Measurements from ENCODE around the gene CDKN2D. TPM values are rescaled to one million over a fixed set of nuclear protein-coding genes. Genes with fewer than 3 reads are reported as not detected.

Gene CDKN2D
- 10 to 100 TPM in 3 of 4 donors, 1 to 10 TPM in 1; 4.4 to 19.0 (median 14.2) TPM for polyA plus RNA-seq
- long read RNA-seq, donor 1 = 0 reads
- long read RNA-seq, donor 2, partial matches to known transcripts = 0 of 5 reads
- long read RNA-seq, donor 2, other reads (novel, unspliced or antisense) = 0 of 5 reads
- long read RNA-seq, donor 3, transcript CDKN2D-202 (2 exons, 1,422 nt) = major isoform, 5 of 5 reads
- long read RNA-seq, donor 3, partial matches to known transcripts = 0 of 5 reads
- long read RNA-seq, donor 3, other reads (novel, unspliced or antisense) = 0 of 5 reads
- long read RNA-seq, donor 4 = 0 reads
- long read RNA-seq, donor 5 = 0 reads
- long read RNA-seq, donor 6, partial matches to known transcripts = 0 of 2 reads
- long read RNA-seq, donor 6, other reads (novel, unspliced or antisense) = 0 of 2 reads
- long read RNA-seq, donor 7, transcript CDKN2D-202 (2 exons, 1,422 nt) = major isoform, 32 of 38 reads
- long read RNA-seq, donor 7, transcript CDKN2D-201 (3 exons, 1,086 nt) = minor isoform, 6 of 38 reads
- long read RNA-seq, donor 7, partial matches to known transcripts = 0 of 38 reads
- long read RNA-seq, donor 7, other reads (novel, unspliced or antisense) = 0 of 38 reads
- long read RNA-seq, donor 8, partial matches to known transcripts = 0 of 2 reads
- long read RNA-seq, donor 8, other reads (novel, unspliced or antisense) = 0 of 2 reads
- long read RNA-seq, donor 9 = 0 reads
- long read RNA-seq, donor 10, transcript CDKN2D-202 (2 exons, 1,422 nt) = major isoform, 14 of 17 reads
- long read RNA-seq, donor 10, partial matches to known transcripts = 0 of 17 reads
- long read RNA-seq, donor 10, other reads (novel, unspliced or antisense) = 0 of 17 reads

DNA sequence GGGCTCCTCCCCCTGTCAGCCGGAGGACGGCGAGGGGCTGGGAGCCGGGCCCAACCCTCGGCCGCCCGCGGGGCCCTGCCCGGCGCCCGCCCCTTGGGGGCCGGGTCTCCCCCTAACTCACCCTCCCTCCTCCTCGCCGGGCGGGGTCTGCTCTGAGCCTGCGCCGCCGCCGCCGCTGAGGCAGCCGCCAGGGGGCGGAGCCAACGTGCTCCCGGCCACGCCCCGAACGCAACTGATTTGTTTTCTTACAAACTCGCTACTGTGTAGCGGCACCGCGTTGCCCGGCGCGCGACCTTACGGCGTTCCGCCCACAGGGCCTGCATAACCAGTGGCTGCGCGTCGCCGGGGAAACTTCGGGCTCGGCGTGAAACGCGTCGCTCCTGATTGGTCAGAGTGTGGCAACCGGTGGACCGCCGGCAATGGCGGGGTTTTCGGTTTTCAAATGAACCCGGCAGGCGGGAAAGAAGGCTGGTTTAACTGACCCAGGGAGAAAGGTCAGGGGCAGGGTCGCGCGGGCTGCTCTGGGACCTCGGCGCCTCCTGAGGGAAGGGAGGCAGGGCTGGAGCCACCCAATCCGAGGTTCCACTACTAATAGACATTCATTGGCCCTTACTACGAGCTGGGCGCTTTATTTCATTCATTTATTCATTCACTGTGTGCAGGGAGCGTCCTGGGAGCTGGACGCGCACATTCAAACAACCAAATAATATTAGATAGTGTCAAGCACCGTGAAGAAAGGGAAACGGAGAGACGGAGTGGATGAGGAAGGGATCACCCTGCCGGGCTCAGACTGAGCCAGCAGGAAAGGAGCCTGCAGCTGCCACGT, at the start of gene CDKN2D:
TSS of gene CDKN2D (minus strand) at position 154 of the 826 bp plus-strand sequence. CDS start 326 bp downstream, outside the sequence.
- peak within 1 kb of the TSS; percentile 58 to 69 (median 60) for H3K4me3 ChIP-seq (ENCODE audit: low read depth in 1 of 3, low read length in 3 of 3)
- no peak for FAIRE-seq

DNA sequence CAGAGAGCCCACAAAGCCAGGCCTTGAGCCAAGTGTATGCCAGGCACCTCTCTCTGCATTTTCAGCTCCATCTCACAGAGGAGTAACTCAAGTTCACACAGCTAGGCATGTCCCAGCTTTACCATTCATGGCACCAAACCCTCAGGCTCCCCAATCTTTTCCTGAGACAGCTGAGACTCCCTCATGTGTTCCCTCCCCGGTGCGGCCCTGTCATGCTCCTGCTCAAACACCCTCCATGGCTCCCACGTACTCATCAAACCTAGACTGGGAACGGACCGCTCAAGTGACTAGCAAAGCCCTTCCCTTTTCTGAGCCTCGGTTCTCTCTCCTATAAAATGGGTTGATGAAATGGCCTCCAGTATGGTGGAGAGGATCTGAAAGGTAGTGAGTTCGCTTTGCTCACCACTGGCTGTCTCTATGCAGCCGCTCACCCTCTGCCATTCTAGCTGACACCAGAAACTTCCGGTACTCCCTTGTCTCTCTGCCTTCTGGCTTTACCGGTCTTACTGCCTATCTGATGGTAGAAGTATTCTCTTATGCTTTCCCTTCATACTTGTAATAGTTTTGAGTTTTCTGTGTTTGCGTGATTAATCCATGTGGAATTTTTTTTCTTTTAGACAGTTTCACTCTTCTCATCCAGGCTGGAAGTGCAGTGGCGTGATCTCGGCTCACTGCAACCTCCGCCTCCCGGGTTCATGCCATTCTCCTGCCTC, 48.8 kb upstream of the CDKN2D start:
- Histone ChIP-seq H3K4me3 (ENCODE audit: low read depth in 1 of 3, low read length in 3 of 3) (no peak overlapping the region), H3K4me1 (ENCODE audit: control insufficient read depth in 3 of 3, insufficient read depth in 2 of 3, low read depth in 1 of 3, low read length in 2 of 3) (no peaks in the 10 kb centered on the region), H3K27ac (ENCODE audit: low read depth in 1 of 3, low read length in 2 of 3) (no peak overlapping the region), H3K27me3 (ENCODE audit: control insufficient read depth in 3 of 3, insufficient read depth in 3 of 3, low read length in 3 of 3) (no peaks in the 10 kb centered on the region), H3K36me3 (ENCODE audit: control insufficient read depth in 3 of 3, insufficient read depth in 2 of 3, low read depth in 1 of 3, low read length in 3 of 3) (peaks cover 0 to 5% (median 0%) of the 10 kb centered on the region in 3 donors), H3K9me3 (ENCODE audit: control insufficient read depth in 2 of 2, insufficient read depth in 1 of 2, low read depth in 1 of 2, low read length in 1 of 2) (no peaks in the 10 kb centered on the region)
- 87 to 92% (median 88%) methylated on average over 15 of the region's 15 CpGs for WGBS, 3 donors
- FAIRE-seq (no peak), DNase-seq (no peak)

More for the DNA sequence above, at the start of gene CDKN2D:
- WGBS, 3 donors = 0 to 1% (median 0%) methylated on average over 47 to 71 of the region's 71 CpGs
- no peaks in the 10 kb centered on the region for H3K9me3 ChIP-seq (ENCODE audit: control insufficient read depth in 2 of 2, insufficient read depth in 1 of 2, low read depth in 1 of 2, low read length in 1 of 2)
- peaks cover 2 to 29% (median 5%) of the 10 kb centered on the region in 3 donors for H3K4me1 ChIP-seq (ENCODE audit: control insufficient read depth in 3 of 3, insufficient read depth in 2 of 3, low read depth in 1 of 3, low read length in 2 of 3)
- DNase-seq = peak; percentile 99 to 100
- H3K36me3 ChIP-seq (ENCODE audit: control insufficient read depth in 3 of 3, insufficient read depth in 2 of 3, low read depth in 1 of 3, low read length in 3 of 3) = peaks cover 0 to 17% (median 0%) of the 10 kb centered on the region in 3 donors
- peak within 1 kb of the TSS; percentile 62 to 87 (median 80) for H3K27ac ChIP-seq (ENCODE audit: low read depth in 1 of 3, low read length in 2 of 3)
- no peaks in the 10 kb centered on the region for H3K27me3 ChIP-seq (ENCODE audit: control insufficient read depth in 3 of 3, insufficient read depth in 3 of 3, low read length in 3 of 3)

DNA sequence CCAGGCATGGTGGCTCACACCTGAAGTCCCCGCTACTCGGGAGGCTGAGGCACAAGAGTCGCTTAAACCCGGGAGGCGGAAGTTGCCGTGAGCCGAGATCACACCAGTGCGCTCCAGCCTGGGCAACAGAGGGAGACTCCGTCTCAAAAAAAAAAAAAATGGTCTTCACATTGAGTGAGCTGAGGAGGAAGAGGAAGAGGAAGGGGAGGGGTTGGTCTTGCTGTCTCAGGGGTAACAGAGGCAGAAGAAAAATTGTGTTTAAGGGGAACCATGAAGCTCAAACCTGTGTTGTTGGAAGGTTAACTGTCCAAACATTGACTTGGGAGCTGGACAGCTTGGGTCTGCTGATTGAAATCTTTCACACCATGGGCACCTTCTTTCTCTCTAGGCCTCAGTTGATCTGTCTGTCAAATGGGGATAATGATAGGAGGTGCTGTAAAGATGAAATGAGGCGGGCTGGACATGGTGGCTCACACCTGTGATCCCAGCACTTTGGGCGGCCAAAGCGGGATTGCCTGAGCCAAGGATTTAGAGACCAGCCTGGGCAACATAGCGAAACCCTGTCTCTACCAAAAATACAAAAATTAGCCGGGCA, 46.7 kb upstream of the CDKN2D start:
- DNase-seq (no peak), FAIRE-seq (no peak)
- Histone ChIP-seq H3K36me3 (ENCODE audit: control insufficient read depth in 3 of 3, insufficient read depth in 2 of 3, low read depth in 1 of 3, low read length in 3 of 3) (peaks cover 0 to 4% (median 0%) of the 10 kb centered on the region in 3 donors), H3K27me3 (ENCODE audit: control insufficient read depth in 3 of 3, insufficient read depth in 3 of 3, low read length in 3 of 3) (no peaks in the 10 kb centered on the region), H3K4me1 (ENCODE audit: control insufficient read depth in 3 of 3, insufficient read depth in 2 of 3, low read depth in 1 of 3, low read length in 2 of 3) (no peaks in the 10 kb centered on the region), H3K4me3 (ENCODE audit: low read depth in 1 of 3, low read length in 3 of 3) (no peak overlapping the region), H3K9me3 (ENCODE audit: control insufficient read depth in 2 of 2, insufficient read depth in 1 of 2, low read depth in 1 of 2, low read length in 1 of 2) (no peaks in the 10 kb centered on the region), H3K27ac (ENCODE audit: low read depth in 1 of 3, low read length in 2 of 3) (no peak overlapping the region)
- WGBS, 3 donors = 90 to 93% (median 90%) methylated on average over 14 of the region's 14 CpGs

DNA sequence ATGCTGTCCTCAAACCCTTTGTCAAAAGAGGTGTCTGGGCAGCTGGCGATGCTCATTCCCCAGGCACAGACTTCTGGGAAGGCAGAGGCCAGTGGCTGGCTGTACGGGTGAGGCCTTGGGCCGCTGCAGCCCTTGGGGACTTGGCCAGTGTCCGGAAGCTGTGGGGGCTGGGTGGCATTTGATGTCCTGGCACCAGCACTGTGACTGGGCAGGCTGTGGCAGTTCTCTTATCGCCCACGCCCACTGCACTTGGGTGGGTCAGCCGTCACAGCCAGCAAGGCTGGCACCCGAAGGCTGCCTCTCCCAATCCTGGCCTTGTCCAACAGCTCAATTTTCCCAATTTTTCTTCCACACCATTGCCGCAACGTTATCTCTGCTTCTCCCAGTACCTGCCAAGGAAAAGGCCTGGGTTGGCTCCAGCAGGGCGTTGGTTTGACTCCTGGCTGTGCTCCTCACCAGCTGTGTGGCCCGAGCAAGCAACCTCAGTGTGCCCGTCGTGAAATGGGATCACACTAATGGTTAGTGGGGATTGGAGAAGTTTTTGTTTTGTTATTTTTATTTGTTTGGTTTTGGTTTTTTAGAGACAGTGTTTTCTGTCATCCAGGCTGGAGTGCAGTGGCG, 43.8 kb upstream of the CDKN2D start:
- Histone ChIP-seq H3K9me3 (ENCODE audit: control insufficient read depth in 2 of 2, insufficient read depth in 1 of 2, low read depth in 1 of 2, low read length in 1 of 2) (no peaks in the 10 kb centered on the region), H3K27ac (ENCODE audit: low read depth in 1 of 3, low read length in 2 of 3) (no peak overlapping the region), H3K4me1 (ENCODE audit: control insufficient read depth in 3 of 3, insufficient read depth in 2 of 3, low read depth in 1 of 3, low read length in 2 of 3) (no peaks in the 10 kb centered on the region), H3K27me3 (ENCODE audit: control insufficient read depth in 3 of 3, insufficient read depth in 3 of 3, low read length in 3 of 3) (no peaks in the 10 kb centered on the region), H3K4me3 (ENCODE audit: low read depth in 1 of 3, low read length in 3 of 3) (no peak overlapping the region), H3K36me3 (ENCODE audit: control insufficient read depth in 3 of 3, insufficient read depth in 2 of 3, low read depth in 1 of 3, low read length in 3 of 3) (peaks cover 0 to 4% (median 0%) of the 10 kb centered on the region in 3 donors)
- DNase-seq (peak in 1 of 2 donors; percentile 44), FAIRE-seq (no peak)
- 20 to 62% (median 39%) methylated on average over 15 of the region's 15 CpGs for WGBS, 3 donors

DNA sequence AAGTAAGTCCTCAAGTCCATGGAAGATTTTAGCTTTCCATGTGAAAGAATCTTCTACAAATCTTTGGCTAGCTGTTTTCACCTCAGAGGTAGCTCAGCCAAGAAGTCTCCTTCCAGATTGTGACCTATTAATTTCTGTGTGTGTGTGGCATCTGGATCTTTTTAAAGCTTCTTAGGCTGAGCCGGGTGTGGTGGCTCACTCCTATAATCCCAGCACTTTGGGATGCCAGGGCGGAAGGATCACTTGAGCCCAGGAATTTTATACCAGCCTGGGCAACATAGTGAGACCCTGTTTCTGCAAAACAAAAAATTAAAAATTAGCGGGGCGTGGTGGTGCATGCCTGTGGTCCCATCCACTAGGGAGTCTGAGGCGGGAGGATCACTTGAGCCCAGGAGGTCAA, 43.1 kb upstream of the CDKN2D start:
- no peaks in the 10 kb centered on the region for H3K27me3 ChIP-seq (ENCODE audit: control insufficient read depth in 3 of 3, insufficient read depth in 3 of 3, low read length in 3 of 3)
- H3K9me3 ChIP-seq (ENCODE audit: control insufficient read depth in 2 of 2, insufficient read depth in 1 of 2, low read depth in 1 of 2, low read length in 1 of 2) = no peaks in the 10 kb centered on the region
- H3K4me1 ChIP-seq (ENCODE audit: control insufficient read depth in 3 of 3, insufficient read depth in 2 of 3, low read depth in 1 of 3, low read length in 2 of 3) = no peaks in the 10 kb centered on the region
- FAIRE-seq (no peak), DNase-seq (no peak)
- WGBS, 3 donors = 83 to 89% (median 86%) methylated on average over 5 of the region's 5 CpGs
- H3K36me3 ChIP-seq (ENCODE audit: control insufficient read depth in 3 of 3, insufficient read depth in 2 of 3, low read depth in 1 of 3, low read length in 3 of 3) = peaks cover 0 to 4% (median 0%) of the 10 kb centered on the region in 3 donors
- no peak overlapping the region for H3K27ac ChIP-seq (ENCODE audit: low read depth in 1 of 3, low read length in 2 of 3)
- H3K4me3 ChIP-seq (ENCODE audit: low read depth in 1 of 3, low read length in 3 of 3) = no peak overlapping the region

DNA sequence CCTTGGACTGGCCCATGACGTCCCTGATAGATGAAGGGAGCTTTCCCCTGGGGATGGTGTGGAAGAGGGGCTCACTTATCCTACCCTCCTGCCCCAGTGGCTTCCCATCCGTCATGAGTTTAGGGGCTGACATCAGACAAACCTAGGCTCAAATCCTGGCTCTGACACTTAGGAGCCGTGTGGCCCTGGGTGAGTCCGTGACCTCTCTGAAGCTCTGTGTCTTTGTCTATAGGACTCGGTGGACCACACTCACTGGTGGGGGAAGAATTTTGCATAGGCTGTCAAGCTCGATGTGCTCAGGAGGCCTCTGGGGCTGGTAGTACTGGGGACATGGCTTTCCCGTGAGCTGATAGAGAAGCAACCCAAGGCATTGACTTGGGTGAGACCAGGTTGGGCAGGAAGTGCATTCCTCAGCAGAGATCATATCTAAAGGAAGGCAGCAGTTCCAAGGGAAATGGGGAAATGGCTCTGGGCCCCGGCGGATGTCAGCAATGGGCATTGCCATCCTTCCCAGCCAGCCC, 35.7 kb upstream of the CDKN2D start:
- 67 to 75% (median 69%) methylated on average over 9 of the region's 9 CpGs for WGBS, 3 donors

More for the DNA sequence above, 35.7 kb upstream of the CDKN2D start:
- peaks cover 0 to 21% (median 0%) of the 10 kb centered on the region in 3 donors for H3K27me3 ChIP-seq (ENCODE audit: control insufficient read depth in 3 of 3, insufficient read depth in 3 of 3, low read length in 3 of 3)
- DNase-seq (no peak), FAIRE-seq (no peak)
- H3K27ac ChIP-seq (ENCODE audit: low read depth in 1 of 3, low read length in 2 of 3) = peak overlapping the region in 2 of 3 donors; percentile 62 to 98
- H3K36me3 ChIP-seq (ENCODE audit: control insufficient read depth in 3 of 3, insufficient read depth in 2 of 3, low read depth in 1 of 3, low read length in 3 of 3) = no peaks in the 10 kb centered on the region
- H3K9me3 ChIP-seq (ENCODE audit: control insufficient read depth in 2 of 2, insufficient read depth in 1 of 2, low read depth in 1 of 2, low read length in 1 of 2) = peaks cover 0 to 7% of the 10 kb centered on the region in 2 donors
- H3K4me3 ChIP-seq (ENCODE audit: low read depth in 1 of 3, low read length in 3 of 3) = no peak overlapping the region
- H3K4me1 ChIP-seq (ENCODE audit: control insufficient read depth in 3 of 3, insufficient read depth in 2 of 3, low read depth in 1 of 3, low read length in 2 of 3) = peaks cover 0 to 11% (median 1%) of the 10 kb centered on the region in 3 donors

All from small intestine (tissue), 16 donors.